Omental fat pad (tissue), 4 donors: ENCODE results near the gene PSTPIP2. TPM values are rescaled to one million over a fixed set of nuclear protein-coding genes. Genes with fewer than 3 reads are reported as not detected.

Source experiments
- ATAC-seq: fragments of 150-250 bp; one replicate; pipeline ENCODE4 v1.9.1; 2016; ENCODE audit warnings: mild to moderate bottlenecking, moderate library complexity; ENCODE audit not compliant: low FRiP score
- DNase-seq: peaks from one replicate; pipeline ENCODE4 v3.0.0-alpha.2; 2019; ENCODE audit warnings: low spot score
- total RNA-seq, 4 donors: library from RNA; depleted of rRNA; stranded (reverse); fragments of >200 nt; gene quantifications; one replicate each; pipeline ENCODE4 v1.1.0, GENCODE V29; 2016
- TF ChIP-seq, protein P1 (sequence below), 3 donors: fragments of 450-650 bp; IDR thresholded peaks; one replicate each; pipeline ENCODE4 v1.5.1; 2016 to 2017; ENCODE audit warnings: antibody characterized with exemption in 3 of 3, mild to moderate bottlenecking in 3 of 3, moderate library complexity in 2 of 3

The PSTPIP2 gene
- total RNA-seq, 4 donors from 2014 or later, result 4.4 to 17.0 (median 8.2) TPM

DNA sequence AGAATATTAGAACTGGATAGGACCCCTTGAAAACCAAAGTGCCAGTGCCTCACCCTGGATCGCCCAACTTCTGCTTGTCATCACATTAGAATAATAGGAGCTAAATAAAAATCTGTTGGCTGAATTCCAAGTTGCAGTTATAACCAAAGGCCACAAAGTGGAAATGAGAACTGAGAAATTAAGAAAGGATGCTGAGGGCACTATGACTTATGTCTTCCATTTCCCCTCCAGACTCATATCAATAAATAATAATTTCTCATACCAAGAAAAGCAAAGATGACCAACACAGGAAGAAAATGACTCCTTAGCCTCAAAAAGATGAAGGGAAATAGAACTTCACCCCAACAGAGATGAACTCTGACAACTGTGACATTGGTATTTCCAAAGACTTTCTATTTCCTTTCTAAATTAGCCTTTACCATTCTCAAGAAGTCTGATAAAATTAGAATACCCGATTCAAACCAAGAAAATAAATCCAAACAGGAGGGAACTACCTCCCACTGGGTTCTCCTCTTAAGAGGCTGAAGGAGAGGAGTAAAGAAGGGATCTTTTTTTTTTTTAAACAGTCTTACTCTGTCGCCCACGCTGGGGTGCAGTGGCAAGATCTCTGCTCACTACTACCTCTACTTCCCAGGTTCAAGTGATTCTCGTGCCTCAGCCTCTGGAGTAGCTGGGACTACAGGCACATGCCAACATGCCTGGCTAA lies 58.4 kb downstream of the PSTPIP2 start:
- TF ChIP-seq, protein P1, sequence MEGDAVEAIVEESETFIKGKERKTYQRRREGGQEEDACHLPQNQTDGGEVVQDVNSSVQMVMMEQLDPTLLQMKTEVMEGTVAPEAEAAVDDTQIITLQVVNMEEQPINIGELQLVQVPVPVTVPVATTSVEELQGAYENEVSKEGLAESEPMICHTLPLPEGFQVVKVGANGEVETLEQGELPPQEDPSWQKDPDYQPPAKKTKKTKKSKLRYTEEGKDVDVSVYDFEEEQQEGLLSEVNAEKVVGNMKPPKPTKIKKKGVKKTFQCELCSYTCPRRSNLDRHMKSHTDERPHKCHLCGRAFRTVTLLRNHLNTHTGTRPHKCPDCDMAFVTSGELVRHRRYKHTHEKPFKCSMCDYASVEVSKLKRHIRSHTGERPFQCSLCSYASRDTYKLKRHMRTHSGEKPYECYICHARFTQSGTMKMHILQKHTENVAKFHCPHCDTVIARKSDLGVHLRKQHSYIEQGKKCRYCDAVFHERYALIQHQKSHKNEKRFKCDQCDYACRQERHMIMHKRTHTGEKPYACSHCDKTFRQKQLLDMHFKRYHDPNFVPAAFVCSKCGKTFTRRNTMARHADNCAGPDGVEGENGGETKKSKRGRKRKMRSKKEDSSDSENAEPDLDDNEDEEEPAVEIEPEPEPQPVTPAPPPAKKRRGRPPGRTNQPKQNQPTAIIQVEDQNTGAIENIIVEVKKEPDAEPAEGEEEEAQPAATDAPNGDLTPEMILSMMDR (IDR thresholded peaks at IDR 0.05), result no peak
- DNase-seq (no peak), ATAC-seq (no peak)

DNA sequence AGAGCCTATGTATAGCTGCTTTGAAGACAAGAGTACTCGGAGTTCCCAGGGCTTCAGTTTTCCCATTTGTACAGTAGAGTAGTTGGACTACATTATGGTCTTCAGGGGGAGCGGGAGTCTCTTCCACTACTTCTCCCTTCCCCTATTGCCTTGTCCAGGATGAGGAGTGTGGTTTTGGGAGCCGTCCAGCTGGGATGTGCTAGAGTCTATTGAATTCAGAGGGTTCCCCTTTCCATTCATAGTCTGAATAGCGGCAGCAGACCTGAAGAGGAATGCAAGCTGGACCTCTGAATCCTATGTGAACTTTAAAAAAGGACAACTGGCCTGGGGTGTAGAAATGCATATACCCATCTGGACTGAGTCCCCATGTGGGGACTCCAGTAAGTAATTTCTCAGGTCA lies 61.4 kb downstream of the PSTPIP2 start:
- DNase-seq, result no peak
- TF ChIP-seq, protein P1 (IDR thresholded peaks at IDR 0.05), result no peak
- ATAC-seq, result no peak

DNA sequence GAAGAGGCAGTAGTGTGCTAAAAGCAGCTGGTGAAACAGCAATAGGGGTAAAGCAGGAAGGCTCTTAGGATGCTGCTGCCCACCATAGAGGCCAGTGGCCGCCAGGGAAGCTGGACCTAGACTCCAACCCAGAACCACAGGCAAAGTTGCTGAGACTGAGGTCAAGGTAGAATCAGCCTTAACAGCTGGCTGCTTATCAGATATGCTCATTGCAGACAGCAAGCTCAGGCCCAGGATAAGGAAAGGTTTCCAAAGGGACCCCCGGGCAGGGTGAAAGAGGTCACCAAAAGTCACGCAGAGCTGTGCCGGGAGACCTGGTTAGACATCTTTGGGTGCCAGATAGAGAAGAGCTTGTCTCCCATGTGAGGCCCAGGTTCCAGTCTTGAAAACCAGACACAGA lies 62.0 kb downstream of the PSTPIP2 start:
- ATAC-seq (no peak), DNase-seq (no peak)

DNA sequence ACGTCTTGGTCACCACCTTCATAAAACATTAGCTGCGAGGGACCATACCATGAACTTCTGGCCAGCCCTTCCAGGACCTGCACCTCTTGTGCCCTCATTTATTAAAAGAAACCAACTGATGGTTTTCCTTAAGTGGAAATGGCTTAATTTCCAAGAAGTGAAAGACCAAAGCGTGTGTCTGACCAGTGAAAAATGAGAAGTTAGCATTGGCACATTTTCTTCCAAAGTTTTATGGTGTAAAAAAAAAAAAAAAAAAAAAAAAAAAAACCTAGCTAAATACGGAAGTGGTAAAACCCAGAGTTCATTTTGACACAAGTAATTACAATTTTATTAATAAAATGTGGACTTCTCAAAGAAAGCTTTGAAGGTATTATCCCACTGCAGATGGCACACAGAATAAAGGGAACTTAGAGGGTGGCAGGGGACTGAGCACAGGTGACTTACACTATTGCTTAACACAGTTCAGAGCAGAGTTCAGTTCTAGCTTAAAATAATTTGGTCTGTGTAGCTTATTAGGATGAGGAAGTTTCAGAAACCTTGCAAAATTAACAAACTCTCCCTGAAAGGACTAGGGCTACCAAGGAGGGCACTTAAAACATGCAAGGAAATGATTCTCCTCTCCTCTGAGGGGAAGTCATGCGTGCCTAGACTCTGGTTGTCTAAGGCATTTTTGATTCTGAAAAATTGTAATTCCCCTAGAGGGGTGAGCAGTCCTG lies 62.8 kb downstream of the PSTPIP2 start:
- ATAC-seq (no peak), DNase-seq (no peak)
- TF ChIP-seq, protein P1 (IDR thresholded peaks at IDR 0.05), result no peak

More for the DNA sequence above, 62.0 kb downstream of the PSTPIP2 start:
- TF ChIP-seq, protein P1 (IDR thresholded peaks at IDR 0.05), result no peak

DNA sequence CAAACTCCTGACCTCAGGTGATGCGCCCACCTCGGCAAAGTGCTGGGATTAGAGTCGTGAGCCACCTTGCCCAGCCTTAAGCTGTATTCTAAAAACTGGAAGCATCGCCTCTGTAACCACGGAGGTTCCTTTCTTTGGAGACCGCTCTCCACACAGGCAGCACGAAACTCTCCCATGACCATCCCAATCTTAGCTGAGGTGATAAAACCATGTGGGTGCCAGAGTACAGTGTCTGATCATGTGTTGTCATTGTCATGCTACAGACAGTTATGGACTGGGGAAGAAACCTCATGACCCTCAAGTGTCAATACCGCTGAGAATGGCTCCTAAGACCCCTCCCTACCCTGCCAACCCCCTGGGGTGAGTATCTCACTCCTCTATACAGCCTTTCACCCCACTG lies 63.5 kb downstream of the PSTPIP2 start:
- ATAC-seq (no peak), DNase-seq (no peak)
- TF ChIP-seq, protein P1 (IDR thresholded peaks at IDR 0.05), result no peak

DNA sequence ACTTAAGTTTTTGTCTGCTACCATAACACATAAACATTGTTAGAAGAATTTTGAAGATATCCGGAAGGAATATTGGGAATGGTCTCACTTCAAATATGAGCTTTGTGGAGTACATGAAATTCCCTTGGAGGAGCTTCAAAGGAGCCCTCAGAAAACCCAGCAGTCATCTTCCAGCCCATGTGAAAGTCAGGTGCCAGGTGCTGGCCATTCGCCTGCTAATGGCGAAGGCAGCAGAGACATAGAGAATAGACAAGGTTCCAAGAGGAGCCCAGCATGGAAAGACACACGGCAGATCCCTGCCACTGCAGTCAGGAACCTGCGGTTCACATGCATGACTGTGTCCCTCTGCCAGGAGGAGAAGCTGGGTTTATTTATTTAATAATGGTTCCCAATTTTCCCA lies 64.9 kb downstream of the PSTPIP2 start:
- DNase-seq (no peak), ATAC-seq (no peak)
- TF ChIP-seq, protein P1 (IDR thresholded peaks at IDR 0.05), result no peak

DNA sequence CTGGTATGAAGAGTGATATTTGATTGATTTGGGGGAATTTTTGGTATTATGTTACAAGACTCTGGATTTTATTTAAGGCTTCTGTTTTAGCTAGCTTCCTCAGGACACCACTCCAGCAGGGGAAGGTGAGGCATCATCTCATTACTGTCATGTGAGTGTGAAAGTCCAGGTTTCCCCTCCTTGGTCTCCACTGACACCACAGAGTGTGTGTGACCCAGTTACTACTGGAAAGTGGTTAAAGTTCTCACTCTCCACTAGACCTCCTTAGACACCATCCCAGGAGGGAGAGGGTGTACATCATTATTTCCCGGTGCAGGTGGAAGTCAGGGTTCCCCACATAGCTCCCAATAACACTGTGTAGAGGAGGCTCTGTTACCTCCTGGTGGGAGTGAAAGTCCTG lies 69.1 kb downstream of the PSTPIP2 start:
- DNase-seq, result no peak
- TF ChIP-seq, protein P1 (IDR thresholded peaks at IDR 0.05), result no peak
- ATAC-seq, result no peak
